Testis (tissue), 3 donors: ENCODE data around the gene KLHL22. TPM values are rescaled to one million over a fixed set of nuclear protein-coding genes. Genes with fewer than 3 reads are reported as not detected.

Experiments
- DNase-seq: peaks from one replicate; pipeline ENCODE4 v3.0.0-alpha.2; 2019
- H3K27ac ChIP-seq, 2 donors: fragments of 200-600 bp; sonication (generic); one replicate each; pipeline ENCODE4 v1.5.1; 2019
- H3K27me3 ChIP-seq: fragments of 200-600 bp; sonication (generic); one replicate; pipeline ENCODE4 v1.5.1; 2019
- H3K36me3 ChIP-seq: fragments of 200-600 bp; sonication (generic); one replicate; pipeline ENCODE4 v1.5.1; 2017; ENCODE audit warnings: low read depth; ENCODE audit errors: missing control alignments
- H3K4me1 ChIP-seq: fragments of 200-600 bp; sonication (generic); one replicate; pipeline ENCODE4 v1.5.1; 2019
- H3K4me3 ChIP-seq, 2 donors: fragments of 200-600 bp; sonication (generic); one replicate each; pipeline ENCODE4 v1.5.1; 2017 to 2019
- H3K9me3 ChIP-seq: fragments of 200-600 bp; sonication (generic); one replicate; pipeline ENCODE4 v1.5.1; 2017
- POLR2A ChIP-seq: fragments of 450-650 bp; IDR thresholded peaks from one replicate; pipeline ENCODE4 v1.6.1; 2017; ENCODE audit warnings: antibody characterized with exemption, mild to moderate bottlenecking, moderate library complexity
- WGBS, 2 donors: methylation state at CpG; one replicate each; pipeline ENCODE4 v1.1.5; 2018; 5-methylcytosine and 5-hydroxymethylcytosine counted together
- intact Hi-C: fragments of 100-400 bp; cut with DNase I; formaldehyde crosslinking; loops from one replicate; pipeline ENCODE4 v1.15.1; 2023; ENCODE audit warnings: low total_unique reads
- polyA plus RNA-seq: library from polyadenylated mRNA; stranded (reverse); fragments of 350-450 nt; fragmentation: Illumina TruSeq; extraction: RNeasy Lipid Tissue Mini Kit (QIAGEN cat#74804); gene quantifications from one replicate; pipeline ENCODE4 v1.2.3, GENCODE V29; 2014; ENCODE audit warnings: low read depth, low replicate concordance; ENCODE audit not compliant: insufficient read depth
- total RNA-seq, 2 donors: library from RNA; depleted of rRNA; stranded (reverse); fragments of >200 nt; gene quantifications; one replicate each; pipeline ENCODE4 v1.2.3, GENCODE V29; 2016
- TF ChIP-seq, protein P1 (sequence below), 3 experiments: fragments of 450-650 bp in 2 of 3; fragments of 200-600 bp in 1 of 3; sonication (generic) in 1 of 3; IDR thresholded peaks; one replicate each; pipeline ENCODE4 v1.5.1; 2016 to 2019; ENCODE audit warnings: antibody characterized with exemption in 3 of 3, mild to moderate bottlenecking in 2 of 3, moderate library complexity in 1 of 3

KLHL22 gene
- total and polyA plus RNA-seq, 3 donors from 2014 or later: 18.1 to 41.7 (median 39.8) TPM

- no peak for TF ChIP-seq POLR2A
- TF ChIP-seq, protein P1, sequence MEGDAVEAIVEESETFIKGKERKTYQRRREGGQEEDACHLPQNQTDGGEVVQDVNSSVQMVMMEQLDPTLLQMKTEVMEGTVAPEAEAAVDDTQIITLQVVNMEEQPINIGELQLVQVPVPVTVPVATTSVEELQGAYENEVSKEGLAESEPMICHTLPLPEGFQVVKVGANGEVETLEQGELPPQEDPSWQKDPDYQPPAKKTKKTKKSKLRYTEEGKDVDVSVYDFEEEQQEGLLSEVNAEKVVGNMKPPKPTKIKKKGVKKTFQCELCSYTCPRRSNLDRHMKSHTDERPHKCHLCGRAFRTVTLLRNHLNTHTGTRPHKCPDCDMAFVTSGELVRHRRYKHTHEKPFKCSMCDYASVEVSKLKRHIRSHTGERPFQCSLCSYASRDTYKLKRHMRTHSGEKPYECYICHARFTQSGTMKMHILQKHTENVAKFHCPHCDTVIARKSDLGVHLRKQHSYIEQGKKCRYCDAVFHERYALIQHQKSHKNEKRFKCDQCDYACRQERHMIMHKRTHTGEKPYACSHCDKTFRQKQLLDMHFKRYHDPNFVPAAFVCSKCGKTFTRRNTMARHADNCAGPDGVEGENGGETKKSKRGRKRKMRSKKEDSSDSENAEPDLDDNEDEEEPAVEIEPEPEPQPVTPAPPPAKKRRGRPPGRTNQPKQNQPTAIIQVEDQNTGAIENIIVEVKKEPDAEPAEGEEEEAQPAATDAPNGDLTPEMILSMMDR (IDR thresholded peaks at IDR 0.05): no peak
- no peaks in the 10 kb centered on the region for H3K9me3 ChIP-seq
- no peak overlapping the region for H3K4me3 ChIP-seq
- WGBS, 2 donors: 90 to 92% methylated on average over 14 to 15 of the region's 15 CpGs
- peaks cover 3% of the 10 kb centered on the region for H3K4me1 ChIP-seq
- no peaks in the 10 kb centered on the region for H3K27me3 ChIP-seq
- no peak for DNase-seq
- H3K36me3 ChIP-seq: no peaks in the 10 kb centered on the region
- no peak overlapping the region for H3K27ac ChIP-seq
- intact Hi-C loops: no loop called here
Observed at GRCh38 chr22:20400606-20401375, 94.8 kb downstream of the KLHL22 start.

- no peak overlapping the region for H3K27ac ChIP-seq
- no peaks in the 10 kb centered on the region for H3K27me3 ChIP-seq
- H3K36me3 ChIP-seq: no peaks in the 10 kb centered on the region
- no peak for DNase-seq
- no peaks in the 10 kb centered on the region for H3K9me3 ChIP-seq
- TF ChIP-seq POLR2A: no peak
- TF ChIP-seq, protein P1 (IDR thresholded peaks at IDR 0.05): no peak
- 87 to 92% methylated on average over 4 of the region's 4 CpGs for WGBS, 2 donors
- intact Hi-C loops: no loop called here
- peaks cover 3% of the 10 kb centered on the region for H3K4me1 ChIP-seq
- no peak overlapping the region for H3K4me3 ChIP-seq
Observed at GRCh38 chr22:20399866-20400605, 95.6 kb downstream of the KLHL22 start.

DNA sequence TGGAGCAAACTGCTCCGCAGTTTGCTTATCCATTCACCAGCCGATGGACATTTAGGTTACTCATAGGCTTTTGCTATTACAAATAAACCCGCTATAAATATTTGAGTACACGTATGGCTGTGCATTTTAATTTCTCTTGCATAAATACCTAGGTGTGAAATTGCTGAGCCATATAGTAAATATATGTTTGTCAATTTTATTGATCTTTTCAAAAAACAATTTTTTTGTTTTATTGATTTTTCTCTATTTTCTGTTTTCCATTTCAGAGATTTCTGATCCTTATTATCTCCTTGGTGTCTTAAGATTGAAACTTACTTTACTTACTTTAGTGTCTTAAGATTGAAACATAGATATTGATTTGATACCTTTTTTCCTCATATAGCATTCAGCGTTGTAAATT, 97.2 kb downstream of the KLHL22 start:
- Histone ChIP-seq H3K27ac (no peak overlapping the region), H3K4me3 (no peak overlapping the region), H3K36me3 (no peaks in the 10 kb centered on the region), H3K27me3 (no peaks in the 10 kb centered on the region), H3K4me1 (peaks cover 3% of the 10 kb centered on the region), H3K9me3 (no peaks in the 10 kb centered on the region)
- intact Hi-C loops: no loop called here
- no peak for DNase-seq
- TF ChIP-seq, protein P1 (IDR thresholded peaks at IDR 0.05): no peak
- TF ChIP-seq POLR2A: no peak
- WGBS, 2 donors: 94 to 96% methylated on average over 5 of the region's 5 CpGs

DNA sequence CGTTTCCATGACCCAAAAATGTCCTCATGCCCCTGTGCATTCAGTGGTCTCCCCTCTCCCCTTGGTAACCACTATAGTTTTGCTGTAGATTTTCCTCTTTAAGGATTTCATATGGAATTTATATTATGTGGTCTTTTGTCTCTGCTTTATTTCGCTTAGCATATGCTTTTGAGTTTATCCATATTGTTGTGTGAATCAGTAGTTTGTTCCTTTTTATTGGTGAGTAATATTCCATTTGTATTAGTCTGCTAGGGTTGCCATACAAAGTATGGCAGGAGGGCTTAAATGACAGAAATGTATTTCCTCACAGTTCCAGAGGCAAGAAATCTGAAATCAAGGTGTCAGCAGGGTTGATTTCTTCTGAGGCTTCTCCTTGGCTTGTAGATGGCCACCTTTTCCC, 98.1 kb downstream of the KLHL22 start:
- WGBS, 2 donors: 95 to 98% methylated on average over 2 of the region's 2 CpGs
- no peak for DNase-seq
- Histone ChIP-seq H3K36me3 (no peaks in the 10 kb centered on the region), H3K4me1 (peaks cover 3% of the 10 kb centered on the region), H3K27me3 (no peaks in the 10 kb centered on the region), H3K4me3 (no peak overlapping the region), H3K9me3 (no peaks in the 10 kb centered on the region), H3K27ac (no peak overlapping the region)
- TF ChIP-seq POLR2A: no peak
- TF ChIP-seq, protein P1 (IDR thresholded peaks at IDR 0.05): no peak
- intact Hi-C loops: no loop called here
